Measurements from ENCODE around the gene SAP30.

DNA sequence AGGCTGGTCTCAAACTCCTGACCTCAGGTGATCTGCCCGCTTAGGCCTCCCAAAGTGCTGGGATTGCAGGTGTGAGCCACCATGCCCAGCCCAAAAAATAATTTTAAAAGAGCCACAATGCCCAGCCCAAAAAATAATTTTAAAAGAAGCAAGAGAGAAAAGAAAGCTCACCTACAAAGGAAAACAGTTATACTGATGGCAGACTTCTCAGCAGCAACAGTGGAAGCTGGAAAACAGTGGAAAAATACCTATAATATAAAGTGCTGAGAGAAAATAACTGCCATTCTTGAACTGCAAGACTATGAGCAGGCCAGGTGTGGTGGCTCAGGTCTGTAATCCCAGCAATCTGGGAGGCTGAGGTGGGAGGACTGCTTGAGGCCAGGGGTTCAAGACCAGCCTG, 23.3 kb upstream of the SAP30 start:
- TF ChIP-seq, protein P1, sequence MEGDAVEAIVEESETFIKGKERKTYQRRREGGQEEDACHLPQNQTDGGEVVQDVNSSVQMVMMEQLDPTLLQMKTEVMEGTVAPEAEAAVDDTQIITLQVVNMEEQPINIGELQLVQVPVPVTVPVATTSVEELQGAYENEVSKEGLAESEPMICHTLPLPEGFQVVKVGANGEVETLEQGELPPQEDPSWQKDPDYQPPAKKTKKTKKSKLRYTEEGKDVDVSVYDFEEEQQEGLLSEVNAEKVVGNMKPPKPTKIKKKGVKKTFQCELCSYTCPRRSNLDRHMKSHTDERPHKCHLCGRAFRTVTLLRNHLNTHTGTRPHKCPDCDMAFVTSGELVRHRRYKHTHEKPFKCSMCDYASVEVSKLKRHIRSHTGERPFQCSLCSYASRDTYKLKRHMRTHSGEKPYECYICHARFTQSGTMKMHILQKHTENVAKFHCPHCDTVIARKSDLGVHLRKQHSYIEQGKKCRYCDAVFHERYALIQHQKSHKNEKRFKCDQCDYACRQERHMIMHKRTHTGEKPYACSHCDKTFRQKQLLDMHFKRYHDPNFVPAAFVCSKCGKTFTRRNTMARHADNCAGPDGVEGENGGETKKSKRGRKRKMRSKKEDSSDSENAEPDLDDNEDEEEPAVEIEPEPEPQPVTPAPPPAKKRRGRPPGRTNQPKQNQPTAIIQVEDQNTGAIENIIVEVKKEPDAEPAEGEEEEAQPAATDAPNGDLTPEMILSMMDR (optimal IDR thresholded peaks at IDR 0.05 in 1 of 3, IDR thresholded peaks at IDR 0.05 in 1 of 3, conservative IDR thresholded peaks at IDR 0.05 in 1 of 3; ENCODE audit: extremely low read depth in 1 of 3, insufficient read depth in 2 of 3, low read length in 3 of 3): no peak
- TF ChIP-seq EZH2 (IDR thresholded peaks at IDR 0.05; ENCODE audit: low read length): no peak

All from keratinocyte (primary cell).